Upper lobe of left lung (tissue), 6 donors: ENCODE results near the gene YPEL1. TPM values are rescaled to one million over a fixed set of nuclear protein-coding genes. Genes with fewer than 3 reads are reported as not detected.

Source experiments
- ATAC-seq, 2 donors: fragments of 200-7000 bp; cut with Tn5 transposase; one replicate each; pipeline ENCODE4 v1.9.1; 2022; ENCODE audit warnings: mild to moderate bottlenecking in 2 of 2, moderate library complexity in 2 of 2; ENCODE audit not compliant: low FRiP score in 2 of 2
- DNase-seq, 2 donors: peaks; one replicate each; pipeline ENCODE4 v3.0.0-alpha.2; 2019 to 2020
- H3K27ac ChIP-seq, 4 donors: fragments of 200-600 bp; sonication (generic); one replicate each; pipeline ENCODE4 v1.5.1; 2016 to 2019
- H3K27me3 ChIP-seq, 4 donors: fragments of 200-600 bp; sonication (generic); one replicate each; pipeline ENCODE4 v1.5.1; 2017 to 2019
- H3K36me3 ChIP-seq, 4 donors: fragments of 200-600 bp; sonication (generic); one replicate each; pipeline ENCODE4 v1.5.1; 2016 to 2019
- H3K4me1 ChIP-seq, 4 donors: fragments of 200-600 bp; sonication (generic); one replicate each; pipeline ENCODE4 v1.5.1; 2018 to 2019
- H3K4me3 ChIP-seq, 4 donors: fragments of 200-600 bp; sonication (generic); one replicate each; pipeline ENCODE4 v1.5.1; 2017 to 2019; ENCODE audit warnings: mild to moderate bottlenecking in 2 of 4, moderate library complexity in 1 of 4
- H3K9me3 ChIP-seq, 4 donors: fragments of 200-600 bp; sonication (generic); one replicate each; pipeline ENCODE4 v1.5.1; 2018 to 2019
- EP300 ChIP-seq, 4 donors: sonication (generic); formaldehyde crosslinking; IDR thresholded peaks; one replicate each; pipeline ENCODE4 v1.5.1; 2017; ENCODE audit warnings: antibody characterized with exemption in 4 of 4, control low read depth in 2 of 4
- POLR2A ChIP-seq, 4 donors: fragments of 450-650 bp; IDR thresholded peaks; one replicate each; pipeline ENCODE4 v1.5.1; 2016 to 2017; ENCODE audit warnings: antibody characterized with exemption in 4 of 4, mild to moderate bottlenecking in 2 of 4
- POLR2AphosphoS5 ChIP-seq, 2 donors: sonication (generic); formaldehyde crosslinking; IDR thresholded peaks; one replicate each; pipeline ENCODE4 v1.5.1; 2017; ENCODE audit warnings: antibody characterized with exemption in 2 of 2
- WGBS, 2 donors: methylation state at CpG; one replicate each; pipeline ENCODE4 v1.1.5; 2017 to 2018; 5-methylcytosine and 5-hydroxymethylcytosine counted together
- total RNA-seq, 6 donors: library from RNA; depleted of rRNA in 4 of 6; stranded (reverse); fragments of >200 nt in 4 of 6; gene quantifications; one replicate each; pipeline versions ENCODE4 v1.1.0 to v1.2.1, GENCODE V29; 2016 to 2021
- TF ChIP-seq, protein P1 (sequence below), 6 experiments: fragments of 450-650 bp in 4 of 6; fragments of 200-600 bp in 2 of 6; sonication (generic) in 2 of 6; IDR thresholded peaks; one replicate each; pipeline ENCODE4 v1.5.1; 2016 to 2019; ENCODE audit warnings: antibody characterized with exemption in 6 of 6
- donor health status: DM: no; HTN: no; CAD: no; lungs with moderate emphysema.
- donor health status: DM: no; HTN: yes; CAD: no; lungs with severe emphysema.

The YPEL1 gene
- total RNA-seq, 6 donors from 2014 or later, result 4.4 to 11.6 (median 7.4) TPM

DNA sequence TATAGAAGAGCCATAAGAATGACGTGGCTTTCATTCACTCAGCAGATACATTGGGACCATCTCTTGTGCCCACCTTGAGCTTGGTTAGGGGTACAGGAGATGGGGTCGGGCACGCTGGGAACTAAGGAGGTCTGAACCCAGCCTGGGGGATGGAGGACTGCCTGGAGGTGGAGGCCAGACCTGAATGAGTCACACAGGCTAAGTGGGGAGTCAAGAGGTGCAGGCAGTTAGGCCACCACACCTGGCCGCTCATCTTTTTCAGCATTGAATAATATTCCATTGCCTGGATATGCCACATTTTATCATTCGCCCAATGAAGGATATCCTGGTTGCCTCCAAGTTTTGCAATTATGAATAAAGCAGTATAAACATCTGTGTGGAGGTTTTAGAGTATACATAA lies 73.6 kb downstream of the YPEL1 start:
- 91 to 97% methylated on average over 5 of the region's 5 CpGs for WGBS, 2 donors
- peaks cover 12 to 24% (median 18%) of the 10 kb centered on the region in 4 donors for H3K4me1 ChIP-seq
- H3K4me3 ChIP-seq, result no peak overlapping the region
- TF ChIP-seq EP300 (IDR thresholded peaks at IDR 0.05) (no peak), POLR2A (IDR thresholded peaks at IDR 0.05) (no peak), POLR2AphosphoS5 (IDR thresholded peaks at IDR 0.05) (no peak)
- TF ChIP-seq, protein P1, sequence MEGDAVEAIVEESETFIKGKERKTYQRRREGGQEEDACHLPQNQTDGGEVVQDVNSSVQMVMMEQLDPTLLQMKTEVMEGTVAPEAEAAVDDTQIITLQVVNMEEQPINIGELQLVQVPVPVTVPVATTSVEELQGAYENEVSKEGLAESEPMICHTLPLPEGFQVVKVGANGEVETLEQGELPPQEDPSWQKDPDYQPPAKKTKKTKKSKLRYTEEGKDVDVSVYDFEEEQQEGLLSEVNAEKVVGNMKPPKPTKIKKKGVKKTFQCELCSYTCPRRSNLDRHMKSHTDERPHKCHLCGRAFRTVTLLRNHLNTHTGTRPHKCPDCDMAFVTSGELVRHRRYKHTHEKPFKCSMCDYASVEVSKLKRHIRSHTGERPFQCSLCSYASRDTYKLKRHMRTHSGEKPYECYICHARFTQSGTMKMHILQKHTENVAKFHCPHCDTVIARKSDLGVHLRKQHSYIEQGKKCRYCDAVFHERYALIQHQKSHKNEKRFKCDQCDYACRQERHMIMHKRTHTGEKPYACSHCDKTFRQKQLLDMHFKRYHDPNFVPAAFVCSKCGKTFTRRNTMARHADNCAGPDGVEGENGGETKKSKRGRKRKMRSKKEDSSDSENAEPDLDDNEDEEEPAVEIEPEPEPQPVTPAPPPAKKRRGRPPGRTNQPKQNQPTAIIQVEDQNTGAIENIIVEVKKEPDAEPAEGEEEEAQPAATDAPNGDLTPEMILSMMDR (IDR thresholded peaks at IDR 0.05), result no peak
- no peak for DNase-seq
- H3K36me3 ChIP-seq, result no peaks in the 10 kb centered on the region
- no peak overlapping the region for H3K27ac ChIP-seq
- no peak for ATAC-seq
- no peaks in the 10 kb centered on the region for H3K9me3 ChIP-seq
- H3K27me3 ChIP-seq, result no peaks in the 10 kb centered on the region

DNA sequence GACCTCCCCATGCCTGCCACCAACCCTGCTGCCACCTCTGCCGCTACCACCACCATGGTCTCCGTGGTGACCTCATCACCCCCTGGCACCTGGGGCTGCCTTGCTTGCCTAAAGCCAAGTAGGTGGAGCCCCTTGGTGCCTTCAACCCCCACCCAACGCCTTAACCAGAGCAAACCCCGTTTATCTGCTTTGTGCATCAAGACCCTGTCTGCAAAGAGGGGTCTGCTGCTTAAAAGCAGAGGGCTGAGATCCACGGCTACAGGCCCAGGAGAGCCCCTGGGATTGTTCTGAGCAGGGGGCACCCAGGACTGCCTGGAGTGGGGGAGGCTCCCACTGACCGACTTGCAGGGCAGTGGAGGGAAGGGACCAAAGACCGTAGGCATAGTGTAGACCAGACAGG lies 74.7 kb downstream of the YPEL1 start:
- Histone ChIP-seq H3K27ac (no peak overlapping the region), H3K4me1 (peaks cover 12 to 24% (median 15%) of the 10 kb centered on the region in 4 donors), H3K9me3 (no peaks in the 10 kb centered on the region), H3K27me3 (no peaks in the 10 kb centered on the region), H3K4me3 (no peak overlapping the region), H3K36me3 (no peaks in the 10 kb centered on the region)
- TF ChIP-seq EP300 (IDR thresholded peaks at IDR 0.05), result no peak
- TF ChIP-seq, protein P1 (IDR thresholded peaks at IDR 0.05), result no peak
- TF ChIP-seq POLR2A (IDR thresholded peaks at IDR 0.05), result no peak
- no peak for TF ChIP-seq POLR2AphosphoS5 (IDR thresholded peaks at IDR 0.05)
- no peak for DNase-seq
- no peak for ATAC-seq
- WGBS, 2 donors, result 85 to 94% methylated on average over 4 to 7 of the region's 7 CpGs

GRCh38 chr22:21659864-21660525 lies 75.6 kb downstream of the YPEL1 start:
- Histone ChIP-seq H3K4me1 (peaks cover 8 to 17% (median 11%) of the 10 kb centered on the region in 4 donors), H3K27me3 (no peaks in the 10 kb centered on the region), H3K4me3 (no peak overlapping the region), H3K27ac (no peak overlapping the region), H3K9me3 (no peaks in the 10 kb centered on the region), H3K36me3 (no peaks in the 10 kb centered on the region)
- 84 to 88% methylated on average over 4 to 7 of the region's 7 CpGs for WGBS, 2 donors
- DNase-seq, result no peak
- no peak for ATAC-seq
- TF ChIP-seq POLR2A (IDR thresholded peaks at IDR 0.05) (no peak), EP300 (IDR thresholded peaks at IDR 0.05) (no peak), POLR2AphosphoS5 (IDR thresholded peaks at IDR 0.05) (no peak)

GRCh38 chr22:21657360-21658032 lies 78.1 kb downstream of the YPEL1 start:
- peak; percentile 89 to 96 for DNase-seq
- H3K27ac ChIP-seq, result peak overlapping the region in 3 of 4 donors; percentile 24 to 49 (median 26)

GRCh38 chr22:21657020-21657359 lies 78.6 kb downstream of the YPEL1 start:
- peak overlapping the region in 3 of 4 donors; percentile 24 to 49 (median 26) for H3K27ac ChIP-seq
- 34 to 40% methylated on average over 17 of the region's 17 CpGs for WGBS, 2 donors
- no peaks in the 10 kb centered on the region for H3K9me3 ChIP-seq
- no peaks in the 10 kb centered on the region for H3K27me3 ChIP-seq
- H3K4me3 ChIP-seq, result peak overlapping the region in 3 of 4 donors; percentile 56 to 72 (median 70)
- TF ChIP-seq, protein P1 (IDR thresholded peaks at IDR 0.05), result no peak
- TF ChIP-seq POLR2A (IDR thresholded peaks at IDR 0.05) (no peak), POLR2AphosphoS5 (IDR thresholded peaks at IDR 0.05) (no peak), EP300 (IDR thresholded peaks at IDR 0.05) (no peak)
- DNase-seq (no peak), ATAC-seq (no peak)
- H3K36me3 ChIP-seq, result no peaks in the 10 kb centered on the region
- H3K4me1 ChIP-seq, result peaks cover 13 to 28% (median 18%) of the 10 kb centered on the region in 4 donors

More at GRCh38 chr22:21657360-21658032, 78.1 kb downstream of the YPEL1 start:
- Histone ChIP-seq H3K9me3 (no peaks in the 10 kb centered on the region), H3K4me1 (peaks cover 11 to 23% (median 14%) of the 10 kb centered on the region in 4 donors), H3K36me3 (no peaks in the 10 kb centered on the region), H3K27me3 (no peaks in the 10 kb centered on the region), H3K4me3 (peak overlapping the region; percentile 55 to 72 (median 63))
- peak; percentile 75 to 92 for ATAC-seq
- 0 to 5% methylated on average over 3 to 25 of the region's 79 CpGs for WGBS, 2 donors
- TF ChIP-seq, protein P1 (IDR thresholded peaks at IDR 0.05), result peak in 5 of 6 experiments; percentile 17 to 56 (median 37)
- TF ChIP-seq POLR2AphosphoS5 (IDR thresholded peaks at IDR 0.05) (peak in 1 of 2 donors; percentile 25), POLR2A (IDR thresholded peaks at IDR 0.05) (peak in 1 of 4 donors; percentile 50), EP300 (IDR thresholded peaks at IDR 0.05) (no peak)
